Naive B cell (primary cell): ENCODE measurements around the gene PTPRJ. TPM values are rescaled to one million over a fixed set of nuclear protein-coding genes. Genes with fewer than 3 reads are reported as not detected.
"Not testable (repeated sequence)": the region's sequence is repeated elsewhere in the genome, so short reads cannot be mapped to it uniquely, and the experiment has no call there.

ENCODE experiments used
- ATAC-seq, 2 donors: fragments of 150-1000 bp; cut with Tn5 transposase; 2 replicates each; pipeline ENCODE4 v1.10.0; 2021; ENCODE audit warnings: low read depth in 2 of 2, mild to moderate bottlenecking in 2 of 2, moderate library complexity in 2 of 2
- DNase-seq: peaks from one replicate; pipeline ENCODE4 v3.0.0; 2022
- H3K27ac Mint-ChIP-seq, 6 donors: one replicate each; pipeline ENCODE4 v1.8.0; 2020 to 2022; ENCODE audit warnings: mild to moderate bottlenecking in 6 of 6, mixed read lengths in 6 of 6, moderate library complexity in 5 of 6, inconsistent platforms in 2 of 6
- H3K27me3 Mint-ChIP-seq, 3 donors: one replicate each; pipeline ENCODE4 v1.8.0; 2021 to 2022; ENCODE audit warnings: mixed read lengths in 3 of 3, mild to moderate bottlenecking in 1 of 3
- H3K36me3 Mint-ChIP-seq, 2 donors: one replicate each; pipeline ENCODE4 v1.8.0; 2020 to 2022; ENCODE audit warnings: mixed read lengths in 2 of 2, inconsistent platforms in 1 of 2, mild to moderate bottlenecking in 1 of 2
- H3K4me1 Mint-ChIP-seq, 3 donors: one replicate each; pipeline ENCODE4 v1.8.0; 2020 to 2022; ENCODE audit warnings: mixed read lengths in 3 of 3, inconsistent platforms in 1 of 3, mild to moderate bottlenecking in 1 of 3, moderate library complexity in 1 of 3
- H3K4me3 Mint-ChIP-seq, 8 donors: one replicate each; pipeline ENCODE4 v1.8.0; 2020 to 2022; ENCODE audit warnings: mild to moderate bottlenecking in 8 of 8, mixed read lengths in 8 of 8, moderate library complexity in 8 of 8, inconsistent platforms in 2 of 8
- H3K9me3 Mint-ChIP-seq, 7 donors: one replicate each; pipeline ENCODE4 v1.8.0; 2020 to 2022; ENCODE audit warnings: mixed read lengths in 7 of 7, mild to moderate bottlenecking in 5 of 7, inconsistent platforms in 2 of 7, moderate library complexity in 1 of 7
- polyA plus RNA-seq, 6 donors: library from polyadenylated mRNA; unstranded; fragments of 300-500 nt; fragmentation: Illumina TruSeq; gene quantifications; one replicate each; pipeline ENCODE4 v1.2.3, GENCODE V29; 2021; ENCODE audit warnings: low read depth in 6 of 6

Gene PTPRJ
- polyA plus RNA-seq, 6 donors from 2014 or later, result 4.3 to 15.1 (median 11.6) TPM

- Mint-ChIP-seq H3K4me1 (peaks cover 9 to 20% (median 11%) of the 10 kb centered on the region in 3 donors), H3K27me3 (no peaks in the 10 kb centered on the region), H3K27ac (no peak overlapping the region), H3K9me3 (no peaks in the 10 kb centered on the region), H3K36me3 (peaks cover 34 to 40% of the 10 kb centered on the region in 2 donors), H3K4me3 (no peak overlapping the region)
- DNase-seq (no peak), ATAC-seq (no peak)
These were observed 185.1 kb downstream of the PTPRJ start for GRCh38 chr11:48165426-48165825.

GRCh38 chr11:48167380-48167779 is 187.0 kb downstream of the PTPRJ start:
- H3K36me3 Mint-ChIP-seq, result peaks cover 34 to 39% of the 10 kb centered on the region in 2 donors
- ATAC-seq, result no peak
- H3K4me1 Mint-ChIP-seq, result peaks cover 19 to 34% (median 25%) of the 10 kb centered on the region in 3 donors
- DNase-seq, result no peak
- no peaks in the 10 kb centered on the region for H3K27me3 Mint-ChIP-seq
- H3K4me3 Mint-ChIP-seq, result no peak overlapping the region
- H3K27ac Mint-ChIP-seq, result peak overlapping the region in 1 of 6 donors; percentile 79
- no peaks in the 10 kb centered on the region for H3K9me3 Mint-ChIP-seq

- no peak for ATAC-seq
- Mint-ChIP-seq H3K4me1 (peaks cover 24 to 35% (median 28%) of the 10 kb centered on the region in 3 donors), H3K4me3 (no peak overlapping the region), H3K27ac (peak overlapping the region in 3 of 6 donors; percentile 8 to 82 (median 53)), H3K9me3 (no peaks in the 10 kb centered on the region), H3K27me3 (no peaks in the 10 kb centered on the region), H3K36me3 (peaks cover 25% of the 10 kb centered on the region in 2 donors)
- DNase-seq, result no peak
These were observed 188.5 kb downstream of the PTPRJ start for GRCh38 chr11:48168815-48169214.

GRCh38 chr11:48169259-48169658 is 188.9 kb downstream of the PTPRJ start:
- no peak for DNase-seq
- H3K4me3 Mint-ChIP-seq, result no peak overlapping the region
- peaks cover 20% of the 10 kb centered on the region in 2 donors for H3K36me3 Mint-ChIP-seq
- H3K9me3 Mint-ChIP-seq, result no peaks in the 10 kb centered on the region
- no peaks in the 10 kb centered on the region for H3K27me3 Mint-ChIP-seq
- ATAC-seq, result no peak
- H3K4me1 Mint-ChIP-seq, result peaks cover 24 to 35% (median 28%) of the 10 kb centered on the region in 3 donors
- peak overlapping the region in 5 of 6 donors; percentile 8 to 87 (median 42) for H3K27ac Mint-ChIP-seq

- no peak overlapping the region for H3K4me3 Mint-ChIP-seq
- no peak for DNase-seq
- H3K27ac Mint-ChIP-seq, result peak overlapping the region in 4 of 6 donors; percentile 42 to 87 (median 73)
- H3K27me3 Mint-ChIP-seq, result no peaks in the 10 kb centered on the region
- H3K36me3 Mint-ChIP-seq, result peaks cover 19 to 20% of the 10 kb centered on the region in 2 donors
- ATAC-seq, result no peak
- peaks cover 24 to 35% (median 28%) of the 10 kb centered on the region in 3 donors for H3K4me1 Mint-ChIP-seq
- H3K9me3 Mint-ChIP-seq, result no peaks in the 10 kb centered on the region
These were observed 189.4 kb downstream of the PTPRJ start for GRCh38 chr11:48169717-48170116.

- no peak for DNase-seq
- Mint-ChIP-seq H3K27me3 (no peaks in the 10 kb centered on the region), H3K36me3 (peaks cover 11 to 20% of the 10 kb centered on the region in 2 donors)
These were observed 190.2 kb downstream of the PTPRJ start for GRCh38 chr11:48170241-48171233.

GRCh38 chr11:48172818-48173609 is 192.7 kb downstream of the PTPRJ start:
- peak overlapping the region in 1 of 6 donors; percentile 72 for H3K27ac Mint-ChIP-seq
- peak in 1 of 2 donors; percentile 76 for ATAC-seq
- DNase-seq, result peak; percentile 29
- H3K4me3 Mint-ChIP-seq, result no peak overlapping the region
- peaks cover 0 to under 1% of the 10 kb centered on the region in 2 donors for H3K36me3 Mint-ChIP-seq
- H3K4me1 Mint-ChIP-seq, result peaks cover 24 to 35% (median 28%) of the 10 kb centered on the region in 3 donors
- no peaks in the 10 kb centered on the region for H3K9me3 Mint-ChIP-seq
- H3K27me3 Mint-ChIP-seq, result no peaks in the 10 kb centered on the region

More at GRCh38 chr11:48170241-48171233, 190.2 kb downstream of the PTPRJ start:
- peak; percentile 56 to 76 for ATAC-seq
- peaks cover 24 to 35% (median 28%) of the 10 kb centered on the region in 3 donors for H3K4me1 Mint-ChIP-seq
- H3K4me3 Mint-ChIP-seq, result peak overlapping the region in 3 of 8 donors; percentile 7 to 77 (median 42)
- no peaks in the 10 kb centered on the region for H3K9me3 Mint-ChIP-seq
- H3K27ac Mint-ChIP-seq, result peak overlapping the region; percentile 33 to 88 (median 81)

- no peak overlapping the region for H3K27ac Mint-ChIP-seq
- peaks cover 3 to 6% (median 5%) of the 10 kb centered on the region in 3 donors for H3K4me1 Mint-ChIP-seq
- DNase-seq (no peak), ATAC-seq (no peak)
- no peaks in the 10 kb centered on the region for H3K36me3 Mint-ChIP-seq
- H3K9me3 Mint-ChIP-seq, result no peaks in the 10 kb centered on the region
- H3K4me3 Mint-ChIP-seq, result no peak overlapping the region
- no peaks in the 10 kb centered on the region for H3K27me3 Mint-ChIP-seq
These were observed 197.3 kb downstream of the PTPRJ start for GRCh38 chr11:48177661-48178060.

- no peaks in the 10 kb centered on the region for H3K27me3 Mint-ChIP-seq
- no peaks in the 10 kb centered on the region for H3K36me3 Mint-ChIP-seq
- no peaks in the 10 kb centered on the region for H3K9me3 Mint-ChIP-seq
- H3K4me3 Mint-ChIP-seq, result no peak overlapping the region
- H3K27ac Mint-ChIP-seq, result no peak overlapping the region
- H3K4me1 Mint-ChIP-seq, result no peaks in the 10 kb centered on the region
- ATAC-seq, result no peak
- DNase-seq, result no peak
These were observed 200.3 kb downstream of the PTPRJ start for GRCh38 chr11:48180627-48181026.

- Mint-ChIP-seq H3K9me3 (peaks cover 0 to 6% (median 0%) of the 10 kb centered on the region in 7 donors), H3K27me3 (no peaks in the 10 kb centered on the region), H3K36me3 (no peaks in the 10 kb centered on the region), H3K4me3 (no peak overlapping the region), H3K27ac (peak overlapping the region in 1 of 6 donors; percentile 14), H3K4me1 (no peaks in the 10 kb centered on the region)
- DNase-seq (no peak), ATAC-seq (no peak)
These were observed 202.6 kb downstream of the PTPRJ start for GRCh38 chr11:48182860-48183526.

- Mint-ChIP-seq H3K27me3 (peaks cover 0 to 11% (median 5%) of the 10 kb centered on the region in 3 donors), H3K9me3 (peaks cover 0 to 6% (median 0%) of the 10 kb centered on the region in 7 donors), H3K4me3 (no peak overlapping the region), H3K36me3 (no peaks in the 10 kb centered on the region), H3K27ac (no peak overlapping the region), H3K4me1 (no peaks in the 10 kb centered on the region)
- ATAC-seq (no peak), DNase-seq (no peak)
These were observed 204.1 kb downstream of the PTPRJ start for GRCh38 chr11:48184452-48184851.

- Mint-ChIP-seq H3K36me3 (peaks cover 0 to 22% of the 10 kb centered on the region in 2 donors), H3K9me3 (peaks cover 5 to 28% (median 22%) of the 10 kb centered on the region in 7 donors), H3K27me3 (peaks cover 8 to 26% (median 19%) of the 10 kb centered on the region in 3 donors)
- H3K4me1 Mint-ChIP-seq, H3K4me3 Mint-ChIP-seq, DNase-seq, ATAC-seq, H3K27ac Mint-ChIP-seq: not testable (repeated sequence)
These were observed 210.7 kb downstream of the PTPRJ start for GRCh38 chr11:48190906-48191654.
